ENCODE data around the gene MAPK6. TPM values are rescaled to one million over a fixed set of nuclear protein-coding genes. Genes with fewer than 3 reads are reported as not detected.

Gene MAPK6
- total and polyA plus RNA-seq, 9 of the 15 experiments (the other 6 are each of a cell fraction or from before 2014, with no cell fraction given): 28.5 to 97.1 (median 74.0) TPM

DNA sequence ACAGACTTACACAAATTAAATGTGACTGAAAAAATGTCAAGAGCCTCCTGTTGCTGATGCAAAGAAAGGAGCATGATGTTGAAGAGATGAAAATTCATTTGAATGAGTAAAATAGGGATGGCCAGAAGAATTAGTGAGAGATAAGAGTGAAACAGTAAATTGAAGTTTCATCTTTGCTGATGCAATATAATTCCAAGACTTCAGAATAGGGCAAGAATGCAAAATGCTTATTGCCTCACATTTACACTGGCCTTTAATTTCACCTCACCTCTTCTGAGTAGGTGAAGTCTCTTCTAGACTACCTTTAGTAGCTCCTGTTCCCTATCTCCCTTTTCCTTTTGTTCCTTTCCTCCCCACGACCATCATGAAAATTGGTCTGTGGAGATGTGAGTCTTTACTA, 15.3 kb upstream of the MAPK6 start:
- Histone ChIP-seq H3K36me3 (ENCODE audit: control insufficient read depth, insufficient read depth, low read length) (no peaks in the 10 kb centered on the region), H3K27me3 (ENCODE audit: control insufficient read depth in 2 of 2, insufficient read depth in 2 of 2, low read length in 2 of 2) (no peaks in the 10 kb centered on the region), H3K9me3 (replicated peaks; ENCODE audit: control insufficient read depth, insufficient read depth, low read depth, low read length) (no peaks in the 10 kb centered on the region), H4K20me1 (replicated peaks; ENCODE audit: control insufficient read depth, insufficient read depth, low read length) (no peaks in the 10 kb centered on the region), H3K4me2 (ENCODE audit: insufficient read depth, low read length) (no peak overlapping the region), H2AFZ (ENCODE audit: low read depth, low read length) (no peak overlapping the region), H3K27ac (ENCODE audit: extremely low read depth, low read depth, low read length) (no peak overlapping the region), H3K4me1 (replicated peaks in 1 of 2; ENCODE audit: control insufficient read depth in 2 of 2, insufficient read depth in 2 of 2, low read length in 2 of 2) (peaks cover 9 to 30% of the 10 kb centered on the region in 2 experiments; a peak in 4 of 5 replicates), H3K9ac (ENCODE audit: insufficient read depth in 1 of 2, low read depth in 2 of 2, low read length in 2 of 2) (no peak overlapping the region), H3K79me2 (ENCODE audit: control insufficient read depth, insufficient read depth, low read length) (no peaks in the 10 kb centered on the region), H3K4me3 (no peak overlapping the region), H3K9me1 (ENCODE audit: control insufficient read depth, insufficient read depth, low read length) (no peaks in the 10 kb centered on the region)
- intact Hi-C loops (cut with micrococcal nuclease) (no loop called here), in situ Hi-C loops (cut with MboI) (no loop called here)
- no peak for DNase-seq (ENCODE audit: extremely low read depth in 1 of 4, low spot score in 3 of 4)
- ATAC-seq: no peak
- BruUV-seq (replicated peaks): no TSS peak
- TF ChIP-seq CEBPG (CRISPR knock-in tag; IDR thresholded peaks at IDR 0.05): no peak
- TF ChIP-seq CEBPG (tag; conservative IDR thresholded peaks at IDR 0.05 in 1 of 2, IDR thresholded peaks at IDR 0.05 in 1 of 2): peak; percentile 52 to 86
- peak in 1 of 2 experiments; percentile 25; a peak in 1 of 4 replicates for TF ChIP-seq TRIM24 (IDR thresholded peaks at IDR 0.05)
- peak; percentile 27; the same call in 1 of the 2 replicates for TF ChIP-seq CEBPB (tag; IDR thresholded peaks at IDR 0.05)
- no peak for TF ChIP-seq HNRNPL (IDR thresholded peaks at IDR 0.05; ENCODE audit: low read depth, low read length)
- TF ChIP-seq, protein P1, sequence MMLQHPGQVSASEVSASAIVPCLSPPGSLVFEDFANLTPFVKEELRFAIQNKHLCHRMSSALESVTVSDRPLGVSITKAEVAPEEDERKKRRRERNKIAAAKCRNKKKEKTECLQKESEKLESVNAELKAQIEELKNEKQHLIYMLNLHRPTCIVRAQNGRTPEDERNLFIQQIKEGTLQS (IDR thresholded peaks at IDR 0.05): peak; percentile 56; the same call in 1 of the 2 replicates
- TF ChIP-seq, protein P1 (CRISPR knock-in tag; conservative IDR thresholded peaks at IDR 0.05): no peak
- CTCF ChIA-PET (ENCODE audit: low intra/inter-chr PET ratio): no interaction called here
- POLR2A ChIA-PET: interaction anchor here (0.7 to 1.1 kb wide), 3 partner anchors 11 to 125 kb away, joined by 3 to 4 read pairs (median 3); no protein-coding TSS in a partner anchor
- FAIRE-seq: no peak
- 33% methylated on average over 1 of the region's 1 CpG for WGBS (ENCODE audit: insufficient coverage, low coverage, missing lambda C conversion rate)

Measured in K562 (cell line).